DMS114 treated with DMSO at 0.1 percent for 48 hours (cell line): Measurements from ENCODE around the gene RAB3IP.
"Not testable (repeated sequence)": the region's sequence is repeated elsewhere in the genome, so short reads cannot be mapped to it uniquely, and the experiment has no call there.

Experiments
- DNase-seq: peaks from one replicate; lab custom pipeline; 2025; ENCODE audit not compliant: unreplicated experiment; lab: John Stamatoyannopoulos, UW

The RAB3IP gene

DNA sequence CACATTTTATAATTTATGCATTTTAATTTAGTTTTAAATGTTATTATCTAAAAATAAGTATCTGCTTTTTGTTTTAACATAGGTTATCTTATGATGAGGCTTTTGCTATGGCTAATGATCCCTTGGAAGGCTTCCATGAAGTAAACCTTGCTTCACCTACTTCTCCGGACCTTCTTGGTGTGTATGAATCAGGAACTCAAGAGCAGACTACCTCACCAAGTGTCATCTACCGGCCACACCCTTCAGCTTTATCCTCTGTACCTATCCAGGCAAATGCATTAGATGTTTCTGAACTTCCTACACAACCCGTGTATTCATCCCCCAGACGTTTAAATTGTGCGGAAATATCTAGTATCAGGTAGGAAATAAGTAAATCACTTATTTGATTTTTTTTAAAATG, 16.6 kb downstream of the RAB3IP start:
- no peak for DNase-seq

DNA sequence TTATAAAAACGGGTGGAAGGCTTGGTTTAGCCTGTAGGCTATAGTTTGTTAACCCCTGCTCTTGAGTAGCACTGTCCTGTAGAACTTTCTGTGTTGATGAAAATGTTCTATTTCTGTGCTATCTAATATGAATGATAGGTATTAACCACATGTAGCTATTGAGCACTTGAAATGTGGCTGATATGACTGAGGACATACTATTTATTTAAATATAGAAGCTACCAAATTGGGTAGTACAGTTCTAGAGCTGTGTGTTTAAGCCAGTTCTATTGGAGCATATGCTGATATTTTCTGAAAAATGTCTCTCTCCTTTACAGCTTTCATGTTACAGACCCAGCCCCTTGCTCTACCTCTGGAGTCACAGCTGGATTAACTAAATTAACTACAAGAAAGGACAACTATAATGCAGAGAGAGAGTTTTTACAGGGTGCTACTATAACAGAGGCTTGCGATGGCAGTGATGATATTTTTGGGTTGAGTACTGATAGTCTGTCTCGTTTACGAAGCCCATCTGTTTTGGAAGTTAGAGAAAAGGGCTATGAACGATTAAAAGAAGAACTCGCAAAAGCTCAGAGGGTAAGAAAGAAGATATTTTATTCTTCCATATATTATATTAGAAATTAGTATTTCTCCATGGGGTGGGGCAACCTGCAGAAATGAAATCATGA, 17.6 kb downstream of the RAB3IP start:
- no peak for DNase-seq

DNA sequence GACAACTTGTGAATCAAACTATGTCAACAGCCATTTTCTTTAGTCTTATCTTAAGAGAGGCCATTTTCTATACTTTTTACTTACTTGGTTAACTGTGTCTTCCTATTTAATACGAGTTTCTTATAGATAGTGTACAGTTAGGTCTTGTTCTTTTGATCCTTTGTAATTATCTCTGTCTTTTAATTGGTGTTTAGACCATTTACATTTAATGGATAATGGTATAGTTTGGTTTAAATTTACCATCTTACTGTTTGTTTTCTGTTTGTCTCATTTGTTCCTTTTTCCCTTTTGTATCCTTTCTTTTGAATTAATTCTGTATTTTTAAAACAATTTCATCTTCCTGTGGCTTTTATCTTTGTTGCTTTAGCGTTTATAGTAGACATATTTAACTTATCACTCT, 19.4 kb downstream of the RAB3IP start:
- no peak for DNase-seq

DNA sequence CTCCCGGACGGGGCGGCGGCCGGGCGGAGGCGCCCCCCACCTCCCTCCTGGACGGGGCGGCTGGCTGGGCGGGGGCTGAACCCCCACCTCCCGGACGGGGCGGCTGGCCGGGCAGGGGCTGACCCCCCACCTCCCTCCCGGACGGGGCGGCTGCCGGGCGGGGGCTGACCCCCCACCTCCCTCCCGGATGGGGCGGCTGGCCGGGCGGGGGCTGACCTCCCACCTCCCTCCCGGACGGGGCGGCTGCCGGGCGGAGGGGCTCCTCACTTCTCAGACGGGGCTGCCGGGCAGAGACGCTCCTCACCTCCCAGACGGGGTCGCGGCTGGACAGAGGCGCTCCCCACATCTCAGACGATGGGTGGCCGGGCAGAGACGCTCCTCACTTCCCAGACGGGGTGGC, 20.9 kb downstream of the RAB3IP start:
- DNase-seq = not testable (repeated sequence)

DNA sequence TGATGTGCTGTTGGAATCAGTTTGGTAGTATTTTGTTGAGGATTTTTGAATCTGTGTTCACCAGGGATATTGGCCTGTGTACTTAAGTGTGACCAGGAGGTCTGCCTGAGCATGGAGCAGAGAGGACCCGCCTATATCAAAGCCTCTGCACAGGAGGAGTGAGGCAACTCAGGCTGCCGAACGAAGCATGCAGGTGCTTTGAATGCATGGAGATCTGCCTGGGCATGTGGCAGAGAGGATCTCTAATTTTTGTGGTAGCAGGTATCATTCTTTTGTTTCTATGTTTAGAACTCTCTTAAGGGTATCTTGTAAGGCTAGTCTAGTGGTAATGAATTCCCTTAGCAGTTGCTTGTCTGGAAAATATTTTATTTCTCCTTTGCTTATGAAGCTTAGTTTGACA, 26.9 kb downstream of the RAB3IP start:
- no peak for DNase-seq

DNA sequence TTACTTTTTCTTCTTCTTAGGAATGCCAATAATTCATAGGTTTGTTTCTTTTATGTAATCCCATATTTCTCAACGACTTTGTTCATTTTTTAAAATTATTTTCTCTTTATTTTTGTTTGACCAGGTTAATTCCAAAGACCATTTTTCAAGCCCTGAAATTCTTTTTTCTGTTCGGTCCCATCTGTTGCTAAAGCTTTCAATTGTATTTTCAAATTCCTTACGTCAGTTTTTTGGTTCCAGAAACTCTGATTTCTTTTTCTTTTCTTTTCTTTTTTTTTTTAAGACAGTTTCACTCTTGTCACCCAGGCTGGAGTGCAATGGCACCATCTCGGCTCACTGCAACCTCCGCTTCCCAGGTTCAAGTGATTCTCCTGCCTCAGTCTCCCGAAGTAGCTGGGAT, 27.6 kb downstream of the RAB3IP start:
- DNase-seq = no peak

DNA sequence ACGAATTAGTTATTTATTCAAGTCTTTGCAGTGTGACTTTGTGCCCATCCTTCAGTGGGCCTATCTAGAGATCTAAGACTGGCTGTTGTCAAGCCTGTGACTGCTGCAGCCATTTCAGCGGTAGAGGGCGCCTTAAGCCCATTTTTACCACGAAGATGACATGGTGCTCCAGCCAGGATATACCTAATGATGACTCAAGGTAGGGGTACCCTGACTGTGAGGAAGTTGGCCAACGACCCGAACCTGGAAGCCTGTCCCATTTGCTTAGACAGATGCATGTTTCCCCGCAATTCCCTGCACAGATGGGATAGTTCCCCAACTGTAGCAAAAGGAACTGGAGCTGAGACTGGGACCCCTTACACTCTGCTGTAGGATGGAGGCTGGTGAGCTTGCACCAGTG, 41.3 kb downstream of the RAB3IP start:
- DNase-seq = no peak

DNA sequence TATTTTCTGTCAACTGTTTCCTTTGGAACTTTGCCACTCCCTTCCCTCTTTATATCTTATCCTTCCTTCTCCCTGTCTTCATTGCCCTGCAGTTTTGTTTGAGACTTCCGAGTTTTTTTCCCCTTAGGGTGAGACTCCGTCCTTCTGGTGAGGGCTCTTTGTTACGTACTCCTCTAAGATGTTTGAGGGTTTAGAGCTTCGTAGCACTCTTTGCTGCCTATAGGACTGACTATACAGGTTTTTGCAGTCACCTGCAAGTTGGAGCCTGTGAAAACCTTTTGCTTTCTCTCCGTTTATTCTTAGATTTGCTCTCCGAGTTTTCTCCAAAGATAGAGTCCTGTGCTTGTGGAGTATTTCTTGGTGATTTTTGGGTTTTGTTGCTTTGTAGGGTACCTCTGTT, 44.7 kb downstream of the RAB3IP start:
- no peak for DNase-seq

DNA sequence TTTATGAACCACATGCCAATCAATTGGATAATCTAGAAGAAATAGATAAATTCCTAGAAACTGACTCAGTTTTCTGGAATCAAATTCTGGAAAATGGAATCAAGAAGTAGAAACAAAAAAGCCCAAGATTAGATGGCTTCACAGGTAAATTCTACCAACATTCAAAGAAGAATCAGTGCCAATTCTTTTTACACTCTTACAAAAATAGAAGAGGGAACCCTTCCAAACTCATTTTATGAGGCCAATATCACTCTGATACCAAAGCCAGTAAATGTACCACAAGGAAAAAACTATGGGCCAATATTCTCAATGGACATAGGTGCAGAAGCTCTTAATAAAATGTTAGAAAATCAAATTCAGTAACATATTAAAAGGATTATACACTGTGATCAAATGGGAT, 50.7 kb downstream of the RAB3IP start:
- DNase-seq = no peak

DNA sequence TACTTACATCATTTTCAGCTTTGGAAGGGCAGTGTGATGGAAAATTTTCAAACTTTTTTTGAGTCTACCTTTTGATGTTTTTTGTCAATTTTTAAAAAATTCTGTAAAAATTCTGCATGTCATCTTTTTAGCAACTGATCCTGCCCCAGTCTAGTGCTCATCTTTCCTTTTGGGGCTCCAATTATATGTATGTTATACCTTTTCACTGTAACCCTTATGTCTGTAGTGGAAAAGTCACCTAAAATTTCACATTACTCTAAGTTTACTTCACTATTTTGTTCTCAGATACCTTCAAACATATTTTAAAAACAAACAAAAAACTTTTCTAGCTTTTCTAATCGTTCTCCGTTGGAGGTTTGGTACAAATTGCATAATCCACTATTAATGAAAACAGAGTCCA, 53.9 kb downstream of the RAB3IP start:
- no peak for DNase-seq

DNA sequence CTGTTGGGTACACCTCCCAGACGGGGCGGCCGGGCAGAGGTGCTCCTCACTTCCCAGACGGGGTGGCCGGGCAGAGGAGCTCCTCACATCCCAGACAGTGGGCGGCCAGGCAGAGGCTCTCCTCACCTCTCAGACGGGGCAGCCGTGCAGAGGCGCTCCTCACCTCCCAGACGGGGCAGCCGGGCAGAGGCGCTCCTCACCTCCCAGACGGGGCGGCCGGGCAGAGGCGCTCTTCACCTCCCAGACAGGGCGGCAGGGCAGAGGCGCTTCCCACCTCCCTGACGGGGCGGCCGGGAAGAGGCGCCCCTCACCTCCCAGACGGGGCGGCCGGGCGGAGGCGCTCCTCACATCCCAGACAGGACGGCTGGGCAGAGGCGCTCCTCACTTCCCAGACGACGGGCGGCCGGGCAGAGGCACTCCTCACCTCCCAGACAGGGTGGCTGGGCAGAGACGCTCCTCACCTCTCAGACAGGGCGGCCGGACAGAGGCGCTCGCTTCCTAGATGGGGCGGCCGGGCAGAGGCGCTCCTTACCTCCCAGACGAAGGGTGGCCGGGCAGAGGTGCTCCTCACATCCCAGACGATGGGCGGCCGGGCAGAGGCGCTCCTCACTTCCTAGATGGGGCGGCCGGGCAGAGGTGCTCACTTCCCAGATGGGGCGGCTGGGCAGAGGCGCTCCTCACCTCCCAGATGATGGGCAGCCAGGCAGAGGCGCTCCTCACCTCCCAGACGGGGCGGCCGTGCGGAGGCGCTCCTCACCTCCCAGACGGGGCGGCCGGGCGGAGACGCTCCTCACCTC, 68.6 kb downstream of the RAB3IP start:
- not testable (repeated sequence) for DNase-seq

DNA sequence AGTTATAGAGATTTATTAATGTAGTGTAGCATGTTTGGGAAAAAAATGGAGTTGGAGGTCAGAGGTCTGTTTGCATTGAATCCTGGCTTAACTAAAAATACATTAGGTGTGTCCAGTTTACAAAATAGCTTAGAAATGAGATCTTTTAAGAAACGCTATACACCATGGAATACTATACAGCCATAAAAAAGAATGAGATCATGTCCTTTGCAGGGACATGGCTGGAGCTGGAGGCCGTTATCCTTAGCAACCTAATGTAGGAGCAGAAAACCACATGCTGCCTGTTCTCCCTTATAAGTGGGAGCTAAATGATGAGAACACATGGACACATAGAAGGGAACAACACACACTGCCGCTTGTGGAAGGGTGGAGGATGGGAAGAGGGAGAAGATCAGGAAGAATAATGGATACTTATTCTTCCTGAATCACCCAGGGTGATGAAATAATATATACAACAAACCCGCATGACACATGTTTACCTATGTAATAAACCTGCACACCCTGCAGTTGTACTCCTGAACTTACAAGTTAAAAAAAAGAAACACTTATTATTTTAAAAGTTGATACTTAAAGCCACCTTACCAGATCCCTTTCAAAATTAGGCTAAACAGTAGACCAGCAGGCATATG, 72.3 kb downstream of the RAB3IP start:
- no peak for DNase-seq

DNA sequence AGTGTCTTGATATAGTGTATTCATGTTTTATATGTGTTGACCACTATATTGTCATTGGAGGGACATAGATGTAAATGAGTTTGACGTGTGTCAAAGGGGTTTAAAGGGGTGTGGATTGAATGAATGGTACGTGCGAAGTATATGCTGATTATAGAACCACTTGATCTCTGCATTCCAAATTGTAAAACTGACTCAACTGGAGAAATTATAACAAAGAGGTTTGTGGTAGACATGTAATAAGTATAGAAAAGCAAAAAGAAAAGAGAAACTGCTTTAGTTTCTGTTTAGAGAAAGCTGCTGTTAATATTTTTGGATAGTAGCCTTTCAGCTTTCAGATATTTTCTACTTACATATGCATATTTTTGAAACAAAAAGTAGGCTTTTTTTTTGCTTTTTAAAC, 77.4 kb downstream of the RAB3IP start:
- no peak for DNase-seq

DNA sequence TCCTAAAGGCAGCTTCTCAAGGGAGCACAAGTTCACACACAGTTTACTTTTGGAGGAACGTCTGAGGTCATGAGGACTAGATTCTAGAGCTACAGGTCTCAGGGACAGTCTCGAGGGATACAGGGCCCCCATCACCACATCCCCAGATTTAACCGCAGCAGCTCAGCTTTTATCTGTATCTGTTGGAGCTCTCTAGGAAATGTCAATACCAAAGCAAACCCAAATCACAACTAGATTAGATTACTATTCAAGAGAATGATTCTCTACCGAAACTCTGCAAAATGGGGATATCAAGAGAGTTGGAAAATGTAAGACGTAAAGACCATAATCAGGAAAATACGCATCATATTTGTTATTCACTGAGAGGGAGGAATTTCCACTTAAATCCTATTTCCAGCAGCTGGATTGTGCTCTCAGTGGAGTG, 82.4 kb downstream of the RAB3IP start:
- no peak for DNase-seq

DNA sequence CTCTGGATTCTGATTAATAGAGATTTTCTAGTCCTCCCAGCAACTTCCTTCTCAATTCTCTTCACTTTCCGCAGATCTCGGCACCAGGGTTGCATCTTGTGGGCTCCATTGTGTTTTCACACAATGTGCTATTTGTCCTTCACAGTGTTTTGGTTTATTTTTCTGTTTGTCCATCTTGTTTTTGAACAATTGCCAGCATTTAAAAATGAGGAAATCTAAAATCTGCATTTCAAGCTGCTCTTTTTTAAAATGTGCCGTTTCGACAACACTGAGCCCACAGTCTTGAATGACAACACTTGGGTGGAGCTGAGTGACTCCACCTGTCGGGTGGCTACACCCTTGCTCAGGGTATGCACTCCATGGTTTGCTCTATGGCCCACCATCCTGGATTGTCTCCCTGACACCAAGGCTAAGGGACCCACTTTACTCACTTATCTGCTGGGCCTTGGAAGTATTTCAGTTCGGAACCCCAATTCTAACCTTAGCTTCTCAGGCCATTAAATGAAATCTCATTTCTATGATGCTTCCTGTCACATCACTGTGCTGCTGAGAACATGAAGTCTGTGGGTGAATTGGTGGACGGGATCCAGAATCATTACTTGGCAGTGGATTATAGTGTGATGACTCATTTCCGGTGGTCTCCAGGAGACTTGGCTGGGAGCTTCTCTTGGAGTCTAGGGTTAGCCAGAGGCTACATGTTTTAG, 82.9 kb downstream of the RAB3IP start:
- DNase-seq = no peak

DNA sequence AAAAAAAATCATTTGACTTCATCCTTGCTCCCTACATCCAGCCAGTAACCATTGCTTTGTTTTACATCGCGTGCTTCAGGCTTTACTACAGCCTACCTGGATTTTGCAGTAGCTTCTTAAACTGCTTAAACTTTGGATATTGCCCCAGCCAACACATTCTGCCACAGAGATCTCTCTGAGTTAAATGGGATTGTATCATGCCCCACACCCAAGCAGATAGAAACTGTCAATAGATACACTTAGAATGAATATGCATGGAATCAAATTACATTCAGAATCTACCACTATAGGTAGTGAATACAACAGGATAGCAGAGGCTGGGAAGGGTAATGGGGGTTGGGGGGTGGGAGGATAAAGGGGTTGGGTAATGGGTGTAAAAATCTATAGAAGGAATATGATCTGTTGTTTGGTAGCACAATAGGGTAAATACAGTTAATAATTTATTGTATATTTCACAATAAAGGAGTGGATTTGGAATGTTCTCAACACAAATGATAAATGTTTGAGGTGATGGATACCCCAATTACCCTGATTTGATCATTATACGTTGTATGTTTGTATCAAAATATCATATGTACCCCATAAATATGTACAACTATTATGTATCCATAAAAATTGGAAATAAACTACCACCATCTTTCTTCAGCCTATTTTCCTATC, 83.7 kb downstream of the RAB3IP start:
- no peak for DNase-seq

DNA sequence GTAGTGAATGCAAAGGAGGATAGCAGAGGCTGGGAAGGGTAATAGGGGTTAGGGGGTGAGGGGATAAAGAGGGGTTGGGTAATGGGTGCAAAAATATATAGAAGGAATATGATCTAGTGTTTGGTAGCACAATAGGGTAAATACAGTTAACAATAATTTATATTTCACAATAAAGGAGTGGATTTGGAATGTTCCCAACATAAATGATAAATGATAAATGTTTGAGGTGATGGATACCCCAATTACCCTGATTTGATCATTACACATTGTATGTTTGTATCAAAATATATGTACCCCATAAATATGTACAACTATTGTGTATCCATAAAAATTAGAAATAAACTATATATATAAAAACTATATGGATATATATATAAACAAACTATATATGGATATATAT, 85.4 kb downstream of the RAB3IP start:
- DNase-seq = no peak

DNA sequence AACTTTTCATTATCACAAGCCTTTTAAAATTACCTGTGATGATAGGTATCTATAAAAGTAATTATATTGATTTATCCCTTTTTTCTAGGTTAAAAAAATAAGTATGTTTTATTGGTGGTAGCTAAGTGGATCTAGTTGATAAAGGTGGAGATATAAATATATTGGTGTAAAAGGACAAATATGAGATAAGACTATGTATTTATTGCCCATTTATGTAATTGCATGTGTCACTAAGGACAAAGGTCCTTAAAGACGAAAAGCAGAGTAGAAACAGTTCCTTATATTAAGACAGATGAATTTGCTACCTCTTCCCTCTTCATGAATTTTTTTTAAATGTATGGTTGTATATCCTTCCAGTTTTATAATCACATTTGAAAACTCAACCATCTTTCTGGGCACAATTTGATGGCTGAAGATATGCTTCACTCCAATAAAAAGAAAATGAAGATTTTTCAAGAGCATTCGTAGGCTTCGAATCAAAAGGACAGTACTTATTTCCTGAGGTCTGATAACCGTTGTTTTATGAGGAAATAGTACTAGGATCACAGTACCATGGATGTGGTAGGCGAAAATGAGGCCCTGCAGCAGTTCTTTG, 86.4 kb downstream of the RAB3IP start, which contains the start of gene MYRFL:
MYRFL (plus strand) TSS at position 262 of the 595 bp plus-strand sequence; CDS start at position 553, 291 bp downstream.
- DNase-seq = no peak

DNA sequence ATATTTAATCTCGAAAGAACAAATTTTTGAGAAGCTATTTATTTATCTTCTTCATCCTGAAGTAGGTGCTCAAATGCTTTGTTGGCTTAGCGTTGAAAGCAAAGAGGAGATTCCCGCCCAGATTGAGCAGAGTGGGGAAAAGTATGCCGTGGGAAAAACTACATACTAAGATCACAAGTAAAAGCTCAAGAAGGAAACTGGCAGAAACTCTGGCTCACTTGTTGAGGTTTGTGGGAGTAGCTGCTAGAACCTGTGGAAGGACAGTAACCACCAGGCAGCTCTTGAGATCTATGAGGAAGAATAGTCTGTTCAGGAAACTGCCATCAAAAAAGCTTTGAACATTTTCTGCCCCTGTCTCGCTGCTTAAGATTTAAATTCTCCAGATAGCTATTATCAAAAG, 90.2 kb downstream of the RAB3IP start:
- no peak for DNase-seq

DNA sequence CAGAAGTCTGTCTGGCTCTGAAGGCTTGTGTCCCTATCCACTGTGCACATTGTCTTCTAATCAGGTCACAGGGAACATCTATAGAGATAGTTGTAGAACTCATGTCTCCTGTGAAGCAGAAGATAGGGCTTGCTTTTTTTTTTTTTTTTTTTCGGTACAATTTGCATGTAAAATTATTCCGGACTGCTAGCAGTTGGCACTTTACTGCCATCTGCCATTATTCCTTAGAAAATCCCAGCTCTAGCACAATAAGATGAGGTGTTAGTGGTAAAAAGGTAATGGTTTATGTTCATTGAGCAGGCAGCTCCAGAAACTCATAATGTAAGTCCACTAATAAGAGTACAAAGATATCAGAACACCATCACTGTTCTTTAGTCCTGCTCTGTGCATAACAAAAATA, 95.0 kb downstream of the RAB3IP start:
- no peak for DNase-seq

DNA sequence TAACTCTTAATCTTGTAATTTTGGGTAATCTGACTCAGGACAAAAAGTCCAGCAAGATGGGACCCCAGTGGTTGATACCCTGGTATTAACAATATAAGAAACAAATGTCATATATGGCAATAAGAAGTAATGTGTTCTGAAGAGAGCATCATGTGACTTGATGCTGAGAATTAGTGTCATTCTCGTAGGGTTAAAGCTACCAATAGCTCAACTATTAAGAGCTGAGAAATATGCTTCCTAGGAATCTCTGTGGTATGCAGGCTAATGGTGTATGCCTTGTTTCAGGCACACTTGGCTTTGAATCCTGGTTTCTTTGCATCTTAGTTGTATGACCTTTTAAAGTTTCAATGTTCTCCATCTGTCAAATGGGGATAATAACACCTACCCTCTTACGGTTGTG, 95.5 kb downstream of the RAB3IP start:
- no peak for DNase-seq
